Adrenal gland (tissue), 5 donors: ENCODE measurements around the gene EPB41L4B.

Experiments
- CTCF ChIP-seq, 6 experiments: fragments of 450-650 bp in 4 of 6; fragments of 200-600 bp in 2 of 6; sonication (generic) in 1 of 6; IDR thresholded peaks; 1 replicate in 5 of 6; 2 replicates in 1 of 6; pipeline versions ENCODE4 v1.5.1 to v1.8.0; 2016 to 2021; ENCODE audit warnings: antibody characterized with exemption in 6 of 6, mild to moderate bottlenecking in 2 of 6, moderate library complexity in 1 of 6
- POLR2A ChIP-seq, 2 donors: fragments of 450-650 bp; IDR thresholded peaks; one replicate each; pipeline ENCODE4 v1.6.1; 2017; ENCODE audit warnings: antibody characterized with exemption in 2 of 2, mild to moderate bottlenecking in 2 of 2, moderate library complexity in 1 of 2
- donor health status: DM: no; HTN: no; CAD: no.

DNA sequence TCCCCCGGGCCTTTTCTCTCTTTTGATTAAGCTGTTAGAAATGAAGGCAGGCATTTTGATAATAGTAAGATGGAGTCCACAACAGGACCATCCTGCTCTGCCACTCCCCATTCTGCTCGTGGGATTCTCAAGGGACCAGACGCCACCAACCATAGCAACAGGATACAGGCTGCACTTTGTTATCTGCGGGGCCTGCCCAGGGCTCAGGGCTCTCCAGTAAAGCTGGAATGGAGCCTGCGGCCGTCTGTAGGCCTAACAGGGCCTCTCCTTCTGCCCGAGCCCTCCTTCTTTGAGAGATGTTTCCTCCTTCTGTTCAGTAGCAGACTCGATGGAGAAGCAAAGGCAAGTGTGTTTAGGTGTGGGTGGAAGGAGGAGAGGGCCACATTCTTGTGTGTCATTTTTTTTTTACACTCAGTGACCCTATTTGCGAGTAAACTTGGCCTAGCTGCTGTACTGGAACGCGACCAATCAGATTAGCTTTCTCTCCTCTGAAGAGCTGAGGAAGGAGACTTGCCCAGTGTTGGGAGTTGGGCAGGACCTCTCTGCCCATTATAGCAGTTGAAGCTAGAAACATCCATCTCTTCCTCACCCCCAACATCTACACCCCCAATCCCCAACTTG is 8.9 kb upstream of the EPB41L4B start:
- TF ChIP-seq CTCF (IDR thresholded peaks at IDR 0.05) (no peak), POLR2A (IDR thresholded peaks at IDR 0.05) (no peak)
